K562 (cell line): ENCODE data around the gene PTGIS. TPM values are rescaled to one million over a fixed set of nuclear protein-coding genes. Genes with fewer than 3 reads are reported as not detected.
A peak's percentile ranks its signal among the peaks of the same experiment; 100 is the strongest.

ENCODE experiments used
- ATAC-seq: fragments of 200-7000 bp; cut with Tn5 transposase; 3 replicates; pipeline ENCODE4 v1.9.1; 2020; ENCODE audit warnings: moderate library complexity
- BruUV-seq: library from RNA; stranded (reverse); fragments of 400-500 nt; replicated peaks from 2 replicates; lab custom pipeline; 2021; lab: Mats Ljungman, UMichigan
- CTCF ChIA-PET: fragments of 300-600 bp; formaldehyde crosslinking; extraction: SDS; loops from one replicate; lab custom pipeline; 2021; ENCODE audit warnings: low intra/inter-chr PET ratio; lab: Yijun Ruan, JAX
- POLR2A ChIA-PET: fragments of 300-600, 350-650 bp; sonication (Branson Sonifier 250); formaldehyde crosslinking; extraction: SDS; loops from one replicate; lab custom pipeline; 2021; ENCODE audit warnings: antibody characterized with exemption, inconsistent platforms; lab: Yijun Ruan, JAX
- DNase-seq, 4 experiments: peaks; one replicate each; pipeline versions ENCODE4 v3.0.0 to v3.0.0-alpha.2; 2011 to 2018; ENCODE audit warnings: low spot score in 3 of 4, mixed read lengths in 3 of 4; ENCODE audit errors: extremely low read depth in 1 of 4
- FAIRE-seq: peaks from 2 replicates; lab custom pipeline; 2011; peaks lifted over from hg19 to GRCh38; lab: Jason Lieb, UNC
- H2AFZ ChIP-seq: 2 replicates; pipeline ENCODE4 v1.6.0; 2011; ENCODE audit warnings: low read depth, low read length, control low read depth, inconsistent platforms
- H3K27ac ChIP-seq: fragments of 200-600 bp; 3 replicates; pipeline ENCODE4 v1.8.0; 2011; ENCODE audit warnings: low read depth, mild to moderate bottlenecking, control low read depth, inconsistent platforms, low read length, moderate library complexity, mixed read lengths; ENCODE audit errors: extremely low read depth
- H3K27me3 ChIP-seq, 2 experiments: fragments of 300-600 bp in 1 of 2; 2 replicates in 1 of 2; 3 replicates in 1 of 2; pipeline versions ENCODE4 v1.6.0 to v1.8.0; 2011; ENCODE audit warnings: inconsistent platforms in 2 of 2, low read length in 2 of 2, mild to moderate bottlenecking in 1 of 2, mixed read lengths in 1 of 2, moderate library complexity in 1 of 2; ENCODE audit not compliant: control insufficient read depth in 2 of 2, insufficient read depth in 2 of 2
- H3K36me3 ChIP-seq: fragments of 300-600 bp; 3 replicates; pipeline ENCODE4 v1.8.0; 2011; ENCODE audit warnings: mild to moderate bottlenecking, low read length, inconsistent platforms; ENCODE audit not compliant: control insufficient read depth, insufficient read depth
- H3K4me1 ChIP-seq, 2 experiments: fragments of 200-600 bp in 1 of 2; replicated peaks in 1 of 2; 2 replicates in 1 of 2; 3 replicates in 1 of 2; pipeline versions ENCODE4 v1.5.1 to v1.8.0; 2011; ENCODE audit warnings: inconsistent platforms in 2 of 2, low read length in 2 of 2, mild to moderate bottlenecking in 1 of 2, mixed read lengths in 1 of 2, moderate library complexity in 1 of 2; ENCODE audit not compliant: control insufficient read depth in 2 of 2, insufficient read depth in 2 of 2
- H3K4me2 ChIP-seq: 2 replicates; pipeline ENCODE4 v1.6.1; 2011; ENCODE audit warnings: low read length, control low read depth, inconsistent platforms, mixed read lengths; ENCODE audit not compliant: insufficient read depth
- H3K4me3 ChIP-seq: fragments of 200-600 bp; sonication (generic), shearing (Covaris generic); 2 replicates; pipeline ENCODE4 v1.5.1; 2016; ENCODE audit warnings: control low read depth, inconsistent platforms
- H3K79me2 ChIP-seq: fragments of 200-600 bp; 3 replicates; pipeline ENCODE4 v1.8.0; 2011; ENCODE audit warnings: low read length, inconsistent platforms; ENCODE audit not compliant: control insufficient read depth, insufficient read depth
- H3K9ac ChIP-seq, 2 experiments: 2 replicates each; pipeline versions ENCODE4 v1.6.0 to v1.6.1; 2011; ENCODE audit warnings: low read depth in 2 of 2, low read length in 2 of 2, control low read depth in 1 of 2, inconsistent platforms in 1 of 2, mild to moderate bottlenecking in 1 of 2, mixed read lengths in 1 of 2; ENCODE audit not compliant: insufficient read depth in 1 of 2
- H3K9me1 ChIP-seq: one replicate; pipeline ENCODE4 v1.6.0; 2011; ENCODE audit warnings: inconsistent platforms, mild to moderate bottlenecking, low read length, moderate library complexity; ENCODE audit not compliant: control insufficient read depth, insufficient read depth
- H3K9me3 ChIP-seq: replicated peaks from 2 replicates; pipeline ENCODE4 v1.5.1; 2011; ENCODE audit warnings: low read depth, low read length, inconsistent platforms; ENCODE audit not compliant: control insufficient read depth, insufficient read depth
- H4K20me1 ChIP-seq: replicated peaks from 2 replicates; pipeline ENCODE4 v1.6.1; 2011; ENCODE audit warnings: low read length, inconsistent platforms, mixed read lengths; ENCODE audit not compliant: control insufficient read depth, insufficient read depth
- ATF1 ChIP-seq, 2 experiments: fragments of 450-650 bp in 1 of 2; IDR thresholded peaks; 2 replicates each; pipeline ENCODE4 v1.6.1; 2016; ENCODE audit warnings: missing compliant biosample characterization in 1 of 2, missing genetic modification characterization in 1 of 2
- SETDB1 ChIP-seq: IDR thresholded peaks from one replicate; pipeline ENCODE4 v1.6.1; 2012; ENCODE audit warnings: low read length, control low read depth, inconsistent platforms
- SRSF3 ChIP-seq: fragments of 200-400 bp; formaldehyde crosslinking; IDR thresholded peaks from 2 replicates; pipeline ENCODE4 v1.6.1; 2016; ENCODE audit warnings: mild to moderate bottlenecking, low read length, moderate library complexity; ENCODE audit not compliant: insufficient read depth
- ZFP36 ChIP-seq: fragments of 150-350 bp; IDR thresholded peaks from 2 replicates; pipeline ENCODE4 v1.6.1; 2018; ENCODE audit warnings: low read length, low read depth; ENCODE audit not compliant: partially characterized antibody
- ZNF12 ChIP-seq: sonication (generic); formaldehyde crosslinking; IDR thresholded peaks from 2 replicates; pipeline ENCODE4 v1.4.0; 2020; ENCODE audit warnings: mild to moderate bottlenecking, missing genetic modification reagents
- WGBS: fragments of 100-300 bp; shearing (Covaris generic); methylation state at CpG from one replicate; pipeline ENCODE4 v1.1.6; 2016; ENCODE audit warnings: low coverage, mixed read lengths; ENCODE audit not compliant: insufficient coverage; ENCODE audit errors: missing lambda C conversion rate; 5-methylcytosine and 5-hydroxymethylcytosine counted together
- in situ Hi-C: fragments of 300-500 bp; cut with MboI; formaldehyde crosslinking; loops from 4 replicates; pipeline ENCODE4 v1.15.0; 2018; ENCODE audit warnings: inconsistent platforms, mixed read lengths
- intact Hi-C: fragments of 100-400 bp; cut with micrococcal nuclease; formaldehyde crosslinking; loops from 2 replicates; pipeline ENCODE4 v1.14.2; 2022
- polyA plus RNA-seq, 8 experiments: library from polyadenylated mRNA; depleted of rRNA in 4 of 8; stranded (reverse) in 5 of 8; unstranded in 3 of 8; fragments of >200 nt; fragmentation: Nextera tagmentation in 2 of 8; fragmentation: Illumina TruSeq in 1 of 8; extraction: Ambion mirVana in 2 of 8; extraction: Trizol in 1 of 8; gene quantifications; 2 replicates each; pipeline versions ENCODE4 v1.2.1 to v1.2.3, GENCODE V29; 2011 to 2014; ENCODE audit warnings: inconsistent platforms in 1 of 8, missing spikeins in 1 of 8
- total RNA-seq, 7 experiments: library from RNA; depleted of rRNA in 6 of 7; stranded (reverse); fragments of >200 nt in 6 of 7; fragmentation: Illumina TruSeq in 2 of 7; extraction: Trizol in 2 of 7; gene quantifications; 2 replicates each; pipeline versions ENCODE4 v1.2.1 to v1.2.3, GENCODE V29; 2011 to 2021; ENCODE audit warnings: low replicate concordance in 1 of 7
- TF ChIP-seq, protein P1 (sequence below): fragments of 150-350 bp; conservative IDR thresholded peaks from 2 replicates; pipeline ENCODE4 v1.6.1; 2014; ENCODE audit warnings: low read length

The PTGIS gene
- total and polyA plus RNA-seq, 9 of the 15 experiments (the other 6 are each of a cell fraction or from before 2014, with no cell fraction given) = not detected

GRCh38 chr20:49610691-49611538 is 43.0 kb upstream of the PTGIS start:
- H2AFZ ChIP-seq = peak overlapping the region; percentile 100
- H3K27me3 ChIP-seq = peaks cover under 1 to 17% of the 10 kb centered on the region in 2 experiments; a peak in 3 of 5 replicates
- ChIA-PET POLR2A (interaction anchor here (0.6 to 1.6 kb wide), 5 partner anchors 202 to 278 kb away, joined by 3 to 4 read pairs (median 4); partner anchors contain the start of gene SLC9A8), CTCF (interaction anchor here (0.5 to 4.9 kb wide), 20 partner anchors 13 to 960 kb away, joined by 3 to 70 read pairs (median 5); partner anchors contain the start of gene SLC9A8)
- H3K4me2 ChIP-seq = peak overlapping the region; percentile 100
- no peaks in the 10 kb centered on the region for H3K36me3 ChIP-seq
- WGBS = 9% methylated on average over 33 of the region's 48 CpGs
- peak overlapping the region; percentile 43 for H3K4me3 ChIP-seq
- ATAC-seq (peak; percentile 92), DNase-seq (peak; percentile 88 to 94 (median 92)), FAIRE-seq (peak; percentile 49)
- H3K9me3 ChIP-seq = no peaks in the 10 kb centered on the region
- intact Hi-C loops (loop anchor here (1.0 to 5.0 kb wide), 7 partner anchors 90 to 566 kb away; partner anchors contain the start of genes B4GALT5 and SLC9A8), in situ Hi-C loops (loop anchor here (5.0 kb wide), 1 partner anchor 236 kb away; no protein-coding TSS in a partner anchor)
- H3K79me2 ChIP-seq = no peaks in the 10 kb centered on the region
- H3K9me1 ChIP-seq = no peaks in the 10 kb centered on the region
- peak overlapping the region; percentile 57 to 86 for H3K9ac ChIP-seq
- peaks cover 5 to 20% of the 10 kb centered on the region in 2 experiments; a peak in 4 of 5 replicates for H3K4me1 ChIP-seq
- BruUV-seq = no TSS peak
- H3K27ac ChIP-seq = peak overlapping the region; percentile 28; the same call in 1 of the 3 replicates
- peaks cover 7% of the 10 kb centered on the region for H4K20me1 ChIP-seq
- TF ChIP-seq ZNF12 (CRISPR knock-in tag) (no peak), ATF1 (CRISPR knock-in tag; IDR thresholded peaks at IDR 0.05) (no peak), ATF1 (tag; IDR thresholded peaks at IDR 0.05) (peak; percentile 72), SRSF3 (no peak), ZFP36 (peak; percentile 40), SETDB1 (no peak)
- TF ChIP-seq, protein P1, sequence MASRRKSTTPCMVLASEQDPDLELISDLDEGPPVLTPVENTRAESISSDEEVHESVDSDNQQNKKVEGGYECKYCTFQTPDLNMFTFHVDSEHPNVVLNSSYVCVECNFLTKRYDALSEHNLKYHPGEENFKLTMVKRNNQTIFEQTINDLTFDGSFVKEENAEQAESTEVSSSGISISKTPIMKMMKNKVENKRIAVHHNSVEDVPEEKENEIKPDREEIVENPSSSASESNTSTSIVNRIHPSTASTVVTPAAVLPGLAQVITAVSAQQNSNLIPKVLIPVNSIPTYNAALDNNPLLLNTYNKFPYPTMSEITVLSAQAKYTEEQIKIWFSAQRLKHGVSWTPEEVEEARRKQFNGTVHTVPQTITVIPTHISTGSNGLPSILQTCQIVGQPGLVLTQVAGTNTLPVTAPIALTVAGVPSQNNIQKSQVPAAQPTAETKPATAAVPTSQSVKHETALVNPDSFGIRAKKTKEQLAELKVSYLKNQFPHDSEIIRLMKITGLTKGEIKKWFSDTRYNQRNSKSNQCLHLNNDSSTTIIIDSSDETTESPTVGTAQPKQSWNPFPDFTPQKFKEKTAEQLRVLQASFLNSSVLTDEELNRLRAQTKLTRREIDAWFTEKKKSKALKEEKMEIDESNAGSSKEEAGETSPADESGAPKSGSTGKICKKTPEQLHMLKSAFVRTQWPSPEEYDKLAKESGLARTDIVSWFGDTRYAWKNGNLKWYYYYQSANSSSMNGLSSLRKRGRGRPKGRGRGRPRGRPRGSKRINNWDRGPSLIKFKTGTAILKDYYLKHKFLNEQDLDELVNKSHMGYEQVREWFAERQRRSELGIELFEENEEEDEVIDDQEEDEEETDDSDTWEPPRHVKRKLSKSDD = no peak
